Activated CD8-positive, alpha-beta memory T cell treated with anti-CD3 and anti-CD28 coated beads for 24 hours (primary cell): ENCODE measurements around the gene SPARC.

Experiments
- DNase-seq: peaks from one replicate; pipeline ENCODE4 v3.0.0-alpha.2; 2020

The SPARC gene

DNA sequence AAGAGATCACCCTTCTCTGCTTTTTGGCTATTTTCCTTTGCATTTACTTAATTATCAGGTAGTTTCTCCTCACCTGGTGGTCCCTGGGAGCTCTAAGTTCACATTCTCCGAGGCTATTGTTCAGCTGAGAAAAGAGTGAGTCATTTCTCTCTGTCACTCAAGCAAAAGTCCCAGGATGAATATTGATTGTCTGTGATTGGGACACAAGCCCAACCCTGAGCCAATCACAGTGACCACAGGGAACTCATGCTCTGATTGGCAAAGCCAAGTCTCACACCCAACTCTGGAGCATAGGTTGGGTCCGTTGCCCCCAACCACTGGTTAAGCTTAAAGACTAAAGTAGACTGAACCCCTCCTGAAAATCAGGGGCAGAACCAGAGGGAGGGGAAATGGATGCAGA, 67.8 kb downstream of the SPARC start:
- DNase-seq, result no peak

DNA sequence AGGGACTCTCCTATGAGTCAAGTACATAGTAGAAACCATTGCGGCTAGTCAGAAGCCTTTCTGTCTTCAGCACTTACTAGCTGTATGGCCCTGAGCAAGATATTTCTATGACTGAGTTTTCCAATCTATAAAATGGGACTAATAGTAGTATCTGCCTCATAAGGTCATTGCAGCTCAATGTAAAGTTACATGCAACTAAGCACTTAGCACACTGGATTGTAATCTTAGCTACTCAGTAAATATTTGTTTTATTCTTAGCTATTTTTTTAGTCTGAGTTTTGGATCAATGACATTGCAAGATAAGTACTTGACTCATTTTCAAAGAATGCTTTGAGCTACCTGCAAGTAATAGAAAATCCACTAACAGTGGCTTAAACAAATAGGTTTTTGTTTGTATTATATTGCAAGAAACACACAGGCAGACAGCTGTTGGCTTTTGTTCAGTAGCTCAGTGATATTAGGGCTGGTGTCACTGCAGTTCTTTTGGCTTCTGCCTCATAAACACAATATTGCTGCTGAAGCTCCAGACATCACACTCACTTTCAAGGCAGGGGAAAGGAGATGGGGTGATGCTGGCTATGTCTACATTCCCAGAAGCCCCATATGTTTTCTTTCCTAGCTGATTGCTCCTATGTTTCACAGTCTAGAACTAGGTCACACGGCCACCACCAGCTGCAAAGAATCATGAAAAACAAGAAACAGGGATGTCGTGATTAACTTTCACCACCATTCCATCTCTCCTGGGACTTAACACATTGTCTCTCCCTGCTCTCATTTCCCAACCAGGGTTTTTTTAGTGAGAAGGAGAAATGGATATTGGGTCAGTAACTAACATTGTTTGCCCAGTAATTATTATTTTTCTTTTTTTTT, 68.6 kb downstream of the SPARC start:
- no peak for DNase-seq

- no peak for DNase-seq
Measured at GRCh38 chr5:151617383-151617840, 69.3 kb downstream of the SPARC start.

GRCh38 chr5:151615431-151615830, 71.3 kb downstream of the SPARC start:
- no peak for DNase-seq

- no peak for DNase-seq
Measured at GRCh38 chr5:151614565-151614964, 72.2 kb downstream of the SPARC start.

DNA sequence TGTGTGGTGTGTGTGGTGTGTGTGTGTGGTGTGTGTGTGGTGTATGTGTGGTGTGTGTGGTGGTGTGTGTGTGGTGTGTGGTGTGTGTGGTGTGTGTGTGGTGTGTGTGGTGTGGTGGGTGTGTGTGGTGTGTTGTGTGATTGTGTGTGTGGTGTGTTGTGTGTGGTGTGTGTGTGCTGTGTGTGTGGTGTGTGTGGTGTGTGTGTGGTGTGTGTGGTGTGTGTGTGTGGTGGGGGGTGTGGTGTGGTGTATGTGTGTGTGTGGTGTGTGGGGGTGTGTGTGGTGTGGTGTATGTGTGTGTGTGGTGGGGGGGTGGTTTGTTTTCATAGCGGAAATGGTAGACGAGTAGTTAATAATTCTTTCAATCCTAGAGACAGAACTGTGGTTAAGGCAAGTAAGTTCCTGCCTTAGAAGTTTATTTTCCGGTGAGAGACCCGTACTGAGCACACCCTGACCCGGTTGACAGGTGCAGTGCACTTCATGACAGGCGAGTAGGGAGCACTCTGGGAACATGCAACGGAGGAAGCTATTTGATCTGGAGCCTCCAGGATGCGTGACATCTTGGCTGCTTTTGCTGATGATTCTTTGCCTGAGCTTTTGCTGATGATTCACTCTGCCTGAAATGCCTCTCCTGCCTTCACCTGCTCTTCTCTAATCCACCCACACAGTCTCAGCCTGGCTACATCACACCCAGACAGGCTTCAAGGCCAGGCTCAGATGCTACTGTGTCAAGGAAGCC, 73.9 kb downstream of the SPARC start:
- DNase-seq, result no peak

GRCh38 chr5:151611127-151611775, 75.5 kb downstream of the SPARC start:
- DNase-seq, result no peak
